Activated B cell treated with CpG ODN at 0.5 μM for 24 hours (primary cell): Measurements from ENCODE around the gene HOXC11. TPM values are rescaled to one million over a fixed set of nuclear protein-coding genes. Genes with fewer than 3 reads are reported as not detected.

Source experiments
- ATAC-seq: fragments of 200-7000 bp; cut with Tn5 transposase; one replicate; pipeline ENCODE4 v1.10.0; 2021; ENCODE audit warnings: low read depth, mild to moderate bottlenecking, moderate library complexity
- CTCF ChIA-PET: fragments of 350-600 bp; sonication (Branson Sonifier 250); formaldehyde crosslinking; loops from one replicate; lab custom pipeline; 2021; ENCODE audit warnings: antibody characterized with exemption; lab: Charles Lee
- POLR2A ChIA-PET: fragments of 350-600 bp; sonication (Branson Sonifier 250); formaldehyde crosslinking; loops from one replicate; lab custom pipeline; 2021; ENCODE audit warnings: antibody characterized with exemption; lab: Charles Lee
- DNase-seq: peaks from one replicate; pipeline ENCODE4 v3.0.0; 2022
- H3K27ac Mint-ChIP-seq: one replicate; pipeline ENCODE4 v1.8.0; 2020; ENCODE audit warnings: mixed read lengths
- H3K27me3 Mint-ChIP-seq: one replicate; pipeline ENCODE4 v1.8.0; 2021; ENCODE audit warnings: mixed read lengths
- H3K36me3 Mint-ChIP-seq: one replicate; pipeline ENCODE4 v1.8.0; 2021; ENCODE audit warnings: low read depth, mixed read lengths
- H3K4me1 Mint-ChIP-seq: one replicate; pipeline ENCODE4 v1.8.0; 2021; ENCODE audit warnings: mixed read lengths
- H3K4me3 Mint-ChIP-seq: one replicate; pipeline ENCODE4 v1.8.0; 2020; ENCODE audit warnings: mild to moderate bottlenecking, mixed read lengths
- H3K9me3 Mint-ChIP-seq: one replicate; pipeline ENCODE4 v1.8.0; 2020; ENCODE audit warnings: mixed read lengths
- CTCF ChIP-seq: fragments of 200-600 bp; IDR thresholded peaks from one replicate; pipeline ENCODE4 v1.8.0; 2022; ENCODE audit warnings: antibody characterized with exemption, mild to moderate bottlenecking
- intact Hi-C: fragments of 100-400 bp; cut with micrococcal nuclease; formaldehyde crosslinking; loops from one replicate; pipeline ENCODE4 v1.15.1; 2024
- total RNA-seq: library from RNA; stranded (reverse); gene quantifications from 2 replicates; pipeline ENCODE4 v1.2.3, GENCODE V29; 2022

The HOXC11 gene
- total RNA-seq, 1 donor from 2014 or later, result not detected

- Mint-ChIP-seq H3K4me3 (no peak overlapping the region), H3K27ac (no peak overlapping the region)
- CTCF ChIA-PET, result interaction anchor here (1.1 to 1.2 kb wide), 2 partner anchors 73 to 74 kb away, joined by 3 to 4 read pairs; partner anchors contain the start of gene HOXC5
These were observed 13.6 kb upstream of the HOXC11 start for GRCh38 chr12:53959314-53959713.

GRCh38 chr12:53960187-53961024 lies 12.5 kb upstream of the HOXC11 start:
- no peak for ATAC-seq
- ChIA-PET POLR2A (no interaction called here), CTCF (no interaction called here)
- Mint-ChIP-seq H3K27ac (peak overlapping the region; percentile 16), H3K4me3 (peak overlapping the region; percentile 6), H3K27me3 (peaks cover 78% of the 10 kb centered on the region), H3K4me1 (peaks cover 20% of the 10 kb centered on the region), H3K36me3 (no peaks in the 10 kb centered on the region), H3K9me3 (peaks cover 7% of the 10 kb centered on the region)
- intact Hi-C loops, result loop anchor here (2.0 to 10.0 kb wide), 3 partner anchors 14 to 266 kb away; partner anchors contain the start of genes HOTAIR and HOXC5
- no peak for TF ChIP-seq CTCF
- no peak for DNase-seq

More at GRCh38 chr12:53959314-53959713, 13.6 kb upstream of the HOXC11 start:
- intact Hi-C loops, result no loop called here
- Mint-ChIP-seq H3K9me3 (peaks cover 6% of the 10 kb centered on the region), H3K4me1 (peaks cover 15% of the 10 kb centered on the region), H3K36me3 (no peaks in the 10 kb centered on the region), H3K27me3 (peaks cover 71% of the 10 kb centered on the region)
- ATAC-seq, result no peak
- no peak for TF ChIP-seq CTCF
- POLR2A ChIA-PET, result no interaction called here
- DNase-seq, result no peak

- POLR2A ChIA-PET, result no interaction called here
- TF ChIP-seq CTCF, result no peak
- intact Hi-C loops, result loop anchor here (2.0 to 10.0 kb wide), 3 partner anchors 14 to 266 kb away; partner anchors contain the start of genes HOTAIR and HOXC5
- ATAC-seq (no peak), DNase-seq (no peak)
- Mint-ChIP-seq H3K4me1 (peaks cover 26% of the 10 kb centered on the region), H3K4me3 (no peak overlapping the region), H3K27me3 (peaks cover 80% of the 10 kb centered on the region), H3K36me3 (no peaks in the 10 kb centered on the region), H3K9me3 (peaks cover 9% of the 10 kb centered on the region), H3K27ac (no peak overlapping the region)
- CTCF ChIA-PET, result no interaction called here
These were observed 11.7 kb upstream of the HOXC11 start for GRCh38 chr12:53961025-53961761.

GRCh38 chr12:53963005-53963404 lies 9.9 kb upstream of the HOXC11 start:
- POLR2A ChIA-PET, result no interaction called here
- no peak overlapping the region for H3K4me3 Mint-ChIP-seq

More at GRCh38 chr12:53963005-53963404, 9.9 kb upstream of the HOXC11 start:
- peaks cover 84% of the 10 kb centered on the region for H3K27me3 Mint-ChIP-seq
- H3K27ac Mint-ChIP-seq, result peak overlapping the region; percentile 6
- CTCF ChIA-PET, result no interaction called here
- intact Hi-C loops, result loop anchor here (5.0 to 10.0 kb wide), 2 partner anchors 69 to 268 kb away; partner anchors contain the start of gene HOXC5
- no peaks in the 10 kb centered on the region for H3K36me3 Mint-ChIP-seq
- TF ChIP-seq CTCF, result no peak
- no peak for DNase-seq
- H3K4me1 Mint-ChIP-seq, result peaks cover 24% of the 10 kb centered on the region
- no peak for ATAC-seq
- peaks cover 9% of the 10 kb centered on the region for H3K9me3 Mint-ChIP-seq
